ENCODE measurements around the gene STEAP1B. TPM values are rescaled to one million over a fixed set of nuclear protein-coding genes. Genes with fewer than 3 reads are reported as not detected.

Gene STEAP1B
- total RNA-seq, 1 experiment from 2014 or later = 5.1 TPM

- DNase-seq (ENCODE audit: extremely low read depth, low read depth) = no peak
Observed at GRCh38 chr7:22411977-22412693, 87.9 kb downstream of the STEAP1B start.

- DNase-seq (ENCODE audit: extremely low read depth, low read depth) = no peak
Observed at GRCh38 chr7:22406715-22407114, 93.3 kb downstream of the STEAP1B start.

GRCh38 chr7:22404421-22405023 lies 95.5 kb downstream of the STEAP1B start:
- DNase-seq (ENCODE audit: extremely low read depth, low read depth) = no peak

GRCh38 chr7:22403344-22403743 lies 96.6 kb downstream of the STEAP1B start:
- no peak for DNase-seq (ENCODE audit: extremely low read depth, low read depth)

- DNase-seq (ENCODE audit: extremely low read depth, low read depth) = no peak
Observed at GRCh38 chr7:22402250-22402649, 97.7 kb downstream of the STEAP1B start.

- DNase-seq (ENCODE audit: extremely low read depth, low read depth) = no peak
Observed at GRCh38 chr7:22400936-22401553, 98.9 kb downstream of the STEAP1B start.

GRCh38 chr7:22400150-22400814 lies 99.7 kb downstream of the STEAP1B start:
- DNase-seq (ENCODE audit: extremely low read depth, low read depth) = no peak

- DNase-seq (ENCODE audit: extremely low read depth, low read depth) = no peak
Observed at GRCh38 chr7:22399546-22399945, 100.4 kb downstream of the STEAP1B start.

GRCh38 chr7:22399091-22399490 lies 100.9 kb downstream of the STEAP1B start:
- DNase-seq (ENCODE audit: extremely low read depth, low read depth) = no peak

GRCh38 chr7:22397981-22398380 lies 102.0 kb downstream of the STEAP1B start:
- no peak for DNase-seq (ENCODE audit: extremely low read depth, low read depth)

GRCh38 chr7:22395222-22395621 lies 104.8 kb downstream of the STEAP1B start:
- DNase-seq (ENCODE audit: extremely low read depth, low read depth) = no peak

- DNase-seq (ENCODE audit: extremely low read depth, low read depth) = no peak
Observed at GRCh38 chr7:22394739-22395138, 105.2 kb downstream of the STEAP1B start.

- no peak for DNase-seq (ENCODE audit: extremely low read depth, low read depth)
Observed at GRCh38 chr7:22393913-22394729, 105.9 kb downstream of the STEAP1B start.

GRCh38 chr7:22390516-22390915 lies 109.5 kb downstream of the STEAP1B start:
- no peak for DNase-seq (ENCODE audit: extremely low read depth, low read depth)

GRCh38 chr7:22389892-22390291 lies 110.1 kb downstream of the STEAP1B start:
- no peak for DNase-seq (ENCODE audit: extremely low read depth, low read depth)

GRCh38 chr7:22387583-22387982 lies 112.4 kb downstream of the STEAP1B start:
- no peak for DNase-seq (ENCODE audit: extremely low read depth, low read depth)

GRCh38 chr7:22386865-22387264 lies 113.1 kb downstream of the STEAP1B start:
- no peak for DNase-seq (ENCODE audit: extremely low read depth, low read depth)

- DNase-seq (ENCODE audit: extremely low read depth, low read depth) = no peak
Observed at GRCh38 chr7:22386206-22386858, 113.7 kb downstream of the STEAP1B start.

- DNase-seq (ENCODE audit: extremely low read depth, low read depth) = no peak
Observed at GRCh38 chr7:22385326-22385725, 114.7 kb downstream of the STEAP1B start.

- DNase-seq (ENCODE audit: extremely low read depth, low read depth) = no peak
Observed at GRCh38 chr7:22380333-22380732, 119.7 kb downstream of the STEAP1B start.

Measured in NCI-H460 (cell line).